Stomach (tissue), 4 donors: ENCODE measurements around the gene DENND4A.

Experiments used
- EP300 ChIP-seq: sonication (generic); formaldehyde crosslinking; IDR thresholded peaks from one replicate; pipeline ENCODE4 v1.6.1; 2017; ENCODE audit warnings: antibody characterized with exemption
- POLR2A ChIP-seq, 4 donors: fragments of 450-650 bp; IDR thresholded peaks; one replicate each; pipeline ENCODE4 v1.6.1; 2016; ENCODE audit warnings: antibody characterized with exemption in 4 of 4, control low read depth in 2 of 4, mild to moderate bottlenecking in 1 of 4, moderate library complexity in 1 of 4
- POLR2AphosphoS5 ChIP-seq, 3 donors: sonication (generic); formaldehyde crosslinking; IDR thresholded peaks; one replicate each; pipeline ENCODE4 v1.6.1; 2016; ENCODE audit warnings: antibody characterized with exemption in 3 of 3
- TF ChIP-seq, protein P1 (sequence below), 7 experiments: fragments of 450-650 bp in 4 of 7; fragments of 200-600 bp in 3 of 7; sonication (generic) in 3 of 7; IDR thresholded peaks; one replicate each; pipeline ENCODE4 v1.5.1; 2016 to 2019; ENCODE audit warnings: antibody characterized with exemption in 7 of 7, control low read depth in 2 of 7, mild to moderate bottlenecking in 1 of 7

DNA sequence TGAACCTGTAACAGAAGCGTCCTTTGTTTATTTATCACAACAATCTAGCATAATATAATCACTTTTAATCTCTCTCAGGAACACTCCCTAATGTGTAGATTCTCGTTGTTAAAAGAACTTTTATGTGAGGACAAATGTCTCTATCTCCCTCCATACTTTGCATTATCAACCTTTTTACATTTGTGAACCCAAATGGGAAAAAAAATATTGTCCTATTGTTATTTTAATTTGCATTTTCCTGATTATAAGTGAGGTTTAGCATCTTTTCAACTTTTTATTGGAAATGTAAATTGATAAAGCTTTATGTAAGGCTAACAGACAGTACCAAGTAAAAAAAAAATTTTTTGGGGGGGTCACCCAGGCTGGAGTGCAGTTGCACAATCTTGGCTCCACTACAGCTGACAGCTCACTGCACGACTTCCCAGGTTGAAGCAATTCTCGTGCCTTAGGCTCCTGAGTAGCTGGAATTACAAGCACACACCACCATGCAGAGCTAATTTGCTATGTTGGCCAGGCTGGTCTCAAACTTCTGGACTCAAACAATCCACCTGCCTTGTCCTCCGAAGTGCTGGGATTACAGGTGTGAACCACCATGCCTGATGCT lies 33.0 kb upstream of the DENND4A start:
- TF ChIP-seq, protein P1, sequence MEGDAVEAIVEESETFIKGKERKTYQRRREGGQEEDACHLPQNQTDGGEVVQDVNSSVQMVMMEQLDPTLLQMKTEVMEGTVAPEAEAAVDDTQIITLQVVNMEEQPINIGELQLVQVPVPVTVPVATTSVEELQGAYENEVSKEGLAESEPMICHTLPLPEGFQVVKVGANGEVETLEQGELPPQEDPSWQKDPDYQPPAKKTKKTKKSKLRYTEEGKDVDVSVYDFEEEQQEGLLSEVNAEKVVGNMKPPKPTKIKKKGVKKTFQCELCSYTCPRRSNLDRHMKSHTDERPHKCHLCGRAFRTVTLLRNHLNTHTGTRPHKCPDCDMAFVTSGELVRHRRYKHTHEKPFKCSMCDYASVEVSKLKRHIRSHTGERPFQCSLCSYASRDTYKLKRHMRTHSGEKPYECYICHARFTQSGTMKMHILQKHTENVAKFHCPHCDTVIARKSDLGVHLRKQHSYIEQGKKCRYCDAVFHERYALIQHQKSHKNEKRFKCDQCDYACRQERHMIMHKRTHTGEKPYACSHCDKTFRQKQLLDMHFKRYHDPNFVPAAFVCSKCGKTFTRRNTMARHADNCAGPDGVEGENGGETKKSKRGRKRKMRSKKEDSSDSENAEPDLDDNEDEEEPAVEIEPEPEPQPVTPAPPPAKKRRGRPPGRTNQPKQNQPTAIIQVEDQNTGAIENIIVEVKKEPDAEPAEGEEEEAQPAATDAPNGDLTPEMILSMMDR (IDR thresholded peaks at IDR 0.05): no peak
- TF ChIP-seq POLR2AphosphoS5 (IDR thresholded peaks at IDR 0.05) (no peak), POLR2A (IDR thresholded peaks at IDR 0.05) (no peak), EP300 (no peak)
